Measurements from ENCODE around the gene ADGRL3.

ADGRL3 gene

GRCh38 chr4:61549336-61549735 is 349.2 kb downstream of the ADGRL3 start:
- no peak overlapping the region for H3K4me3 ChIP-seq (ENCODE audit: low read length)
- no peaks in the 10 kb centered on the region for H4K20me1 ChIP-seq (ENCODE audit: insufficient read depth, low read length)
- H3K27me3 ChIP-seq (ENCODE audit: low read depth, low read length) = no peaks in the 10 kb centered on the region
- no peaks in the 10 kb centered on the region for H3K4me1 ChIP-seq (ENCODE audit: low read length)
- no peaks in the 10 kb centered on the region for H3K79me2 ChIP-seq (ENCODE audit: low read length)
- TF ChIP-seq EZH2phosphoT487 (IDR thresholded peaks at IDR 0.05; ENCODE audit: low read depth) = no peak
- no peak for TF ChIP-seq CTCF (IDR thresholded peaks at IDR 0.05; ENCODE audit: low read depth, low read length)
- no peak overlapping the region for H3K27ac ChIP-seq (ENCODE audit: low read length)
- H3K4me2 ChIP-seq (ENCODE audit: low read length) = no peak overlapping the region
- no peaks in the 10 kb centered on the region for H3K36me3 ChIP-seq (replicated peaks; ENCODE audit: low read depth, low read length)
- no peaks in the 10 kb centered on the region for H3K9me3 ChIP-seq (ENCODE audit: insufficient read depth, low read length)
- no peak overlapping the region for H3K9ac ChIP-seq (ENCODE audit: low read length)
- H2AFZ ChIP-seq (ENCODE audit: low read depth, low read length) = no peak overlapping the region

- Histone ChIP-seq H3K9me3 (ENCODE audit: insufficient read depth, low read length) (no peaks in the 10 kb centered on the region), H2AFZ (ENCODE audit: low read depth, low read length) (no peak overlapping the region), H3K27ac (ENCODE audit: low read length) (no peak overlapping the region), H4K20me1 (ENCODE audit: insufficient read depth, low read length) (no peaks in the 10 kb centered on the region), H3K4me1 (ENCODE audit: low read length) (no peaks in the 10 kb centered on the region), H3K4me2 (ENCODE audit: low read length) (no peak overlapping the region), H3K36me3 (replicated peaks; ENCODE audit: low read depth, low read length) (no peaks in the 10 kb centered on the region), H3K79me2 (ENCODE audit: low read length) (no peaks in the 10 kb centered on the region), H3K27me3 (ENCODE audit: low read depth, low read length) (no peaks in the 10 kb centered on the region), H3K4me3 (ENCODE audit: low read length) (no peak overlapping the region), H3K9ac (ENCODE audit: low read length) (no peak overlapping the region)
- no peak for TF ChIP-seq CTCF (IDR thresholded peaks at IDR 0.05; ENCODE audit: low read depth, low read length)
- no peak for TF ChIP-seq EZH2phosphoT487 (IDR thresholded peaks at IDR 0.05; ENCODE audit: low read depth)
Observed at GRCh38 chr4:61553557-61554125, 353.5 kb downstream of the ADGRL3 start.

- TF ChIP-seq EZH2phosphoT487 (IDR thresholded peaks at IDR 0.05; ENCODE audit: low read depth) = no peak
- TF ChIP-seq CTCF (IDR thresholded peaks at IDR 0.05; ENCODE audit: low read depth, low read length) = no peak
- H3K36me3 ChIP-seq (replicated peaks; ENCODE audit: low read depth, low read length) = no peaks in the 10 kb centered on the region
- no peak overlapping the region for H3K27ac ChIP-seq (ENCODE audit: low read length)
Observed at GRCh38 chr4:61555789-61556188, 355.7 kb downstream of the ADGRL3 start.

GRCh38 chr4:61556277-61556676 is 356.2 kb downstream of the ADGRL3 start:
- Histone ChIP-seq H3K9me3 (ENCODE audit: insufficient read depth, low read length) (no peaks in the 10 kb centered on the region), H3K4me2 (ENCODE audit: low read length) (no peak overlapping the region), H3K9ac (ENCODE audit: low read length) (no peak overlapping the region), H3K27me3 (ENCODE audit: low read depth, low read length) (no peaks in the 10 kb centered on the region), H3K4me1 (ENCODE audit: low read length) (no peaks in the 10 kb centered on the region), H3K4me3 (ENCODE audit: low read length) (no peak overlapping the region), H4K20me1 (ENCODE audit: insufficient read depth, low read length) (no peaks in the 10 kb centered on the region), H3K36me3 (replicated peaks; ENCODE audit: low read depth, low read length) (no peaks in the 10 kb centered on the region), H3K79me2 (ENCODE audit: low read length) (no peaks in the 10 kb centered on the region), H3K27ac (ENCODE audit: low read length) (no peak overlapping the region), H2AFZ (ENCODE audit: low read depth, low read length) (no peak overlapping the region)
- no peak for TF ChIP-seq EZH2phosphoT487 (IDR thresholded peaks at IDR 0.05; ENCODE audit: low read depth)
- no peak for TF ChIP-seq CTCF (IDR thresholded peaks at IDR 0.05; ENCODE audit: low read depth, low read length)

More at GRCh38 chr4:61555789-61556188, 355.7 kb downstream of the ADGRL3 start:
- Histone ChIP-seq H2AFZ (ENCODE audit: low read depth, low read length) (no peak overlapping the region), H3K4me2 (ENCODE audit: low read length) (no peak overlapping the region), H3K9ac (ENCODE audit: low read length) (no peak overlapping the region), H4K20me1 (ENCODE audit: insufficient read depth, low read length) (no peaks in the 10 kb centered on the region), H3K4me1 (ENCODE audit: low read length) (no peaks in the 10 kb centered on the region), H3K79me2 (ENCODE audit: low read length) (no peaks in the 10 kb centered on the region), H3K9me3 (ENCODE audit: insufficient read depth, low read length) (no peaks in the 10 kb centered on the region), H3K4me3 (ENCODE audit: low read length) (no peak overlapping the region), H3K27me3 (ENCODE audit: low read depth, low read length) (no peaks in the 10 kb centered on the region)

Measured in OCI-LY3 (cell line).